GM12865 (cell line): ENCODE data around the gene NAV3.

Source experiments
- DNase-seq: peaks from one replicate; pipeline ENCODE4 v3.0.0; 2010; ENCODE audit warnings: low read depth
- H3K4me3 ChIP-seq: 2 replicates; pipeline ENCODE4 v1.5.1; 2011; ENCODE audit warnings: mild to moderate bottlenecking, low read depth, low read length, control low read depth
- TF ChIP-seq, protein P1 (sequence below): IDR thresholded peaks from 2 replicates; pipeline ENCODE4 v1.5.1; 2011; ENCODE audit warnings: low read length, control low read depth, low read depth, inconsistent platforms; ENCODE audit not compliant: insufficient read depth; ENCODE audit errors: missing control alignments

NAV3 gene

DNA sequence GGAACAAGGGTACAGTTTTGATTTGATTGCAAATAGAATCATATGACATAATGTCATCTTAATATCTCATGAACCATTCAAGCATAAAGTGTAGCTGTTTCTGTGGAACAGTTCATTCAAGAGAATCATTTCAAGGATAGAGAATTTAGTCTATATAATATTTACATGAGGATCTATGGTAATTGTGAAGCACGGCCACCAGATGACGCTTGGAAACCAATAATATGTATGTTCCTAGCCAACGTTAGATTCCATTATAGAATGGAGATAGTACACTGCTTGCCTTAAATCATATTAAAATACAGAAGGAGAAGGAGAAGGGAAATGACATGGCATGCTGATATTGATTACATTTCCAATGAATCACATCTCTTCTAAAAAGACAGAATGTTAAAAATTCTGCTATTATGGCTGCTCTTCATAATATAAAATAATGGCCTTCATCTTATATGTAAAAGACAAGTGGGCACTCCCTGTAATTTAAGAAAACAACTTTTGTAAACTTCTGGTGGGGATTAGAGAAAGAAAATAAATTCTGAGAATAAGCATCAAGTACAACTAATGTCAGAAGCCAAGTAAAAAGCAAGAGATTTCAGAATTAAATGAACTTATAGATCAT, 351.0 kb downstream of the NAV3 start:
- H3K4me3 ChIP-seq: no peak overlapping the region
- peak; percentile 38 for DNase-seq
- TF ChIP-seq, protein P1, sequence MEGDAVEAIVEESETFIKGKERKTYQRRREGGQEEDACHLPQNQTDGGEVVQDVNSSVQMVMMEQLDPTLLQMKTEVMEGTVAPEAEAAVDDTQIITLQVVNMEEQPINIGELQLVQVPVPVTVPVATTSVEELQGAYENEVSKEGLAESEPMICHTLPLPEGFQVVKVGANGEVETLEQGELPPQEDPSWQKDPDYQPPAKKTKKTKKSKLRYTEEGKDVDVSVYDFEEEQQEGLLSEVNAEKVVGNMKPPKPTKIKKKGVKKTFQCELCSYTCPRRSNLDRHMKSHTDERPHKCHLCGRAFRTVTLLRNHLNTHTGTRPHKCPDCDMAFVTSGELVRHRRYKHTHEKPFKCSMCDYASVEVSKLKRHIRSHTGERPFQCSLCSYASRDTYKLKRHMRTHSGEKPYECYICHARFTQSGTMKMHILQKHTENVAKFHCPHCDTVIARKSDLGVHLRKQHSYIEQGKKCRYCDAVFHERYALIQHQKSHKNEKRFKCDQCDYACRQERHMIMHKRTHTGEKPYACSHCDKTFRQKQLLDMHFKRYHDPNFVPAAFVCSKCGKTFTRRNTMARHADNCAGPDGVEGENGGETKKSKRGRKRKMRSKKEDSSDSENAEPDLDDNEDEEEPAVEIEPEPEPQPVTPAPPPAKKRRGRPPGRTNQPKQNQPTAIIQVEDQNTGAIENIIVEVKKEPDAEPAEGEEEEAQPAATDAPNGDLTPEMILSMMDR: peak; percentile 43

DNA sequence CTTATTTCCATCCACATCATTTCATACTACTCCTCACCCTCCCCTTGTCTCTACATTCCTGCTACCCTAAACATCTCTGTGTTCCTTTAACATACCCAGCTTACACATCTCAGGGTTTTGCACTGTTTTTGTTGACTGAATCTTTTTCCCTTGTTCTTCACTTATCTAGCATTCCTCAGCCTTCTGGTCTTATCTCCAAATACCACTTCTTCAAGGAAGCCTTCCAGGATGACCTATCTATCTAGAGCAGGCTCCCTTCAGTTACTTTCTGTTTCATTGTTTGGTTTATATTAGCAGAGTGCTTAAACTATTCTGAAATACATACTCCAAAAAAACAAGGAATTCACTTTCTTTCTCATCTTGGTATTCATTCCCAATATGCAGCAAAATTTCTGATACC, 353.1 kb downstream of the NAV3 start:
- TF ChIP-seq, protein P1: no peak
- no peak for DNase-seq
- no peak overlapping the region for H3K4me3 ChIP-seq

DNA sequence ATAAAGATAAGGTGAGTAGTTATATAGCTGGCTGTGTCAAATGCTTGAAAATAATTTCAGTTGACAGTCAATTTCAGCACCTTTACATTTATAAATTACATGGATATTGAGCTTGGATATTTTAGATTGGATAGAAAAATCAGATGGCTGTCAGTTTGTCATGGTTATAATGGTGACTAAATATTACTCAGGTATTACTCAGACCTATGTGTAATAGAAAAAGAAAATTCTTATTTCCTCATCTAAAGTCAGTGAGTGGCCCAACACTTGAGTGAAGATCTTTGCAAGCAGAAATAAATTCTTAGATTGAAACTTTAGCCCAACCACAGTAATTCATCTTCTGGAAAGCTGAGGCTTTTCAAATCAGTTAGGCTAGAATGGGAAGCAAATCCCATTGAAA, 354.4 kb downstream of the NAV3 start:
- TF ChIP-seq, protein P1: no peak
- no peak for DNase-seq
- H3K4me3 ChIP-seq: no peak overlapping the region

DNA sequence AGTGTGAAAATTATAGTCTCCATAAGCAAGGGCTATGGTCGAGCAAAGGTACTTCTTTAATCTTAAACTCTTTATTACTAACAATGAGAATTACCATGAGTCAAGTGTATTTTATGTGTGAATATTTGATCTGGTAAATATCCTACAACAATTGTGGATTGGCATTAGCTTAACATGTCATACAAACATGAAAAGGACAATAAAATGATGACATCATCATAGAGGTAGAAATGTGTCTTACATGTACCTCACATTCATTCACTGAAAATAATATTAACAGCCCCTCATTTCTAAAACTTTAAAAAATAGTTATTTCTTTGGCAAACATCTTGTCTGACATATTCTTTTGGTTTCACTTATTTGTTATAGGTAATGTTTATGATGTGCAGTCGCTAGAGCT, 355.0 kb downstream of the NAV3 start:
- TF ChIP-seq, protein P1: no peak
- H3K4me3 ChIP-seq: no peak overlapping the region
- no peak for DNase-seq

- DNase-seq: no peak
- TF ChIP-seq, protein P1: no peak
- H3K4me3 ChIP-seq: no peak overlapping the region
These were observed 356.0 kb downstream of the NAV3 start for GRCh38 chr12:78186670-78187069.

DNA sequence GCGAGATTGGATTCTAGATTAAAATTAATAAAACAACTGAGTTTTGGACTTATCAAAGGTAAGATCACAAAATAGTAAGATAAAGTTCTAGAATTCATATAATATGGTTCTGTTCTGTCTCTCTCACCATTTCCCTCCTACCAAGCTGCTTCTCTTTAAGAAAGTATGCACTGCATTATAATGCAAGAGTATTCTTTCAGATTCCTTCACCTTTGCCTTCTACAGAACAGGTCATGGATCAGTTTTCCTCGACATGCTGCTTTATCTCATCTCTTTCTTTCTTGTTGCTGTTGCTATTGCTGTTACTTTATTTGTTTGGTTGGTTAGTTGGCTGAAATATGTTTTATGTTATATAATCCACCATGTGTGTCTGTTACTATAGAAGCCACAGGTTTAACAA, 357.0 kb downstream of the NAV3 start:
- DNase-seq: no peak
- TF ChIP-seq, protein P1: no peak
- H3K4me3 ChIP-seq: no peak overlapping the region

DNA sequence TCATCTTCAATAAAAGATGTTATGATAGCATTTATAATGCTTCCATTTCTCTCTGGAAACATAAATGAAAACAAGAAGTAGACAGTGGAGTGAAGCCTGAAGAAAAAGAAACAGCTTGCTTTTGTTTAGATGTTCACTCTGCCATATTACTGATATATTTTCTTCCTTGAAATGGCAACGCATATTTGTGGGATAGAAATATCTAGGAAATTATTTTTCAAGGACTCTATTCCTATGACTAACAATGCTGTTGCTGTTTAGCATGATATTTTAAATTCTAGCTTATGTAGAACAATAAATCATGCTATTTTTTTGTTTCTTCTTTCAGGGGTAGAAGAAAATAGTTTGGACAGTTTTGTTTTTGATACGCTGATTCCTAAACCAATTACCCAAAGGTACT, 359.0 kb downstream of the NAV3 start:
- TF ChIP-seq, protein P1: no peak
- no peak overlapping the region for H3K4me3 ChIP-seq
- DNase-seq: no peak
